ENCODE data around the gene A4GALT.
"Not testable (repeated sequence)": the region's sequence is repeated elsewhere in the genome, so short reads cannot be mapped to it uniquely, and the experiment has no call there.

Gene A4GALT

GRCh38 chr22:42680648-42681047 lies 40.0 kb downstream of the A4GALT start:
- peak; percentile 96 for DNase-seq

- DNase-seq = no peak
Observed at GRCh38 chr22:42679691-42680090, 41.0 kb downstream of the A4GALT start.

- no peak for DNase-seq
Observed at GRCh38 chr22:42678894-42679293, 41.8 kb downstream of the A4GALT start.

GRCh38 chr22:42677936-42678335 lies 42.7 kb downstream of the A4GALT start:
- DNase-seq = not testable (repeated sequence)

DNA sequence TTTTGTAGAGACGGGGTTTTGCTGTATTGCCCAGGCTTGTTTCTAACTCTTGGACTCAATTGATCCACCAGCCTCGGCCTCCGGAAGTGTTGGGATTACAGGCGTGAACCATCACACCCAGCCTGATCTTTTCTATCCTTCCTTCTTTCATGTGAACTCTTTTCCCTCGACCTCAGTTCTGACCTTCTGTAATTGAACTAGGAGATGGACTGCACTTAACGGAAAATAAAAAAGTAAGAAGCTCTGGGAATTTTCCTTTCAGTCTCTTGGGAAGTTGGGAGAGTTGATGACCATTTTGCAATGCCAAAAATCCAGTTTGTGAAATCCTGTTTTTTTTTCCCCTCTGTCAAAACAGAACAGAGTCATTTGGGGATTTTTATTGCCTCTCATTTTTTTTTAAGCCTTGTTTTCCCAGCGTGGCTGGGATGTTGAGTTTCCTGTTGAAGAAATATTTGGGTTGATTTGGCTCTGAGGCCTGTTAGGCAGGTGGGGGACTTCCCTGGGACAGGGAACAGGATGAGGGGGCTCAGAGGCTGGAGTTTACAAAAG lies 44.5 kb downstream of the A4GALT start:
- DNase-seq = peak; percentile 57

DNA sequence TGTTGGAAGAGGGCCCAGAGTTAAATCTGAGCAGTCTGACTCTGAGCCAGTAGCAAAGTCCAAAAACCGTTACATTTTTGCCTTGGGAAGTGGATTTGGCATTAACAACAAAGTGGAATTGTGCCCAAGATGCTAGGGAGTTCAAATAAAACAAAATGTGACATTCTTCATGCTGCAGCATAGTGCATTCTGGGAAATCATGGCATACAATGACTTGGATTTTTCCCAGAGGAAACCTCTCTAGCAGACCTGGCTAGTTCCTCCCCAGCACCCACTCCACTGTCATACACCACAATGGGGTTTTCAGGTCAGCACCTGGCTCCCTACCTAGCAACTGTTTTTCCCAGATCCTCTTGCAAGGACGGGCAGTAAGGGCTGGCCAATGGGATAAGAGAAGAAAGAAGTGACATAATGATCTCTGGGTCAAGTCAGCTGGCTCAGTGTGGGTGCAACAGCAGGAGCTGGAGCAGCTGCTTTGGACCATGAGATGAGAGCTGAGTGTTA lies 46.7 kb downstream of the A4GALT start:
- DNase-seq = no peak

DNA sequence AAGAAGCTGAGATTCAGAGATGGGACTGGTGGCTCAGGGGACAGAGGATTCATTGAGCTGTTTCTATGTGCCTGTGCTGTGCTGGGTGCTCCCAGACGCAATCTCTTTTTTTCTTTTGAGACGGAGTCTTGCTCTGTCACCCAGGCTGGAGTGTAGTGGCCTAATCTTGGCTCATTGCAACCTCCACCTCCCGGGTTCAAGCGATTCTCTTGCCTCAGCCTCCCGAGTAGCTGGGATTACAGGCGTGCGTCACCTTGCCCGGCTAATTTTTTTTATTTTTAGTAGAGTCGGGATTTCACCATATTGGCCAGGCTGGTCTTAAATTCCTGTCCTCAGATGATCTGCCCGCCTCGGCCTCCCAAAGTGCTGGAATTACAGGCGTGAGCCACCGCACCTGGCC lies 47.6 kb downstream of the A4GALT start:
- not testable (repeated sequence) for DNase-seq

DNA sequence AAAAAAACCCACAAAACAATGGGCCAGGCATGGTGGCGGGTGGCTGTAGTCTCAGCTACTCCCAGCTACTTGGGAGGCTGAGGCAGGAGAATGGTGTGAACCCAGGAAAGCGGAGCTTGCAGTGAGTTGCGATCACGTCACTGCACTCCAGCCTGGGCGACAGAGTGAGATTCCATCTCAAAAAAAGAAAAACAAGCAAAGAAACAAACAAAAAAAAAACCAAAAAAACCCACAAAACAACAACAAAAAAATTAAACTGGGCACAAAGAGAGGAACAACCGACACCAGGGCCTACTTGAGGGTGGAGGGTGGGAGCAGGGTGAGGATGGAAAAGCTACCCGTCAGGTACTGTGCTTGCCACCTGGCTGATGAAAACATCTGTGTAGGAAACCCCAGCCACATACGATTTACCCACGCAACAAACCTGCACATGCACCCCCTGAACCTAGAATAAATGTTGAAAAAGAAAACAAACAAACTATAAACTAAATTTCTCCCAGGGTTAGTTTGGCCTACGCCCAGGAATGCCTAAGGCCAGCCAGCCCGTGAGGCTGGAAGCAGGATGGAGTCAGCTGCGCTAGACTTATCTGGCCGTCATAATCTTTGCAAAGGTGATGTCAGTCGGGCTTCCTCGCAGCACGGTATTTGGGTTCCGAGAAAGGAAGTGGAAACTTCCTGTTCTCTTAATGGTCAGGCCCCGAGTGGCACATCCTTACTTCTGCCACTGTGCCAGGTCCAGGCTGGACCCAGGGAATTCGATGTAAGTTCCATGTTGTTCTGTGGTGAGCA lies 49.6 kb downstream of the A4GALT start:
- no peak for DNase-seq

GRCh38 chr22:42670046-42670445 lies 50.6 kb downstream of the A4GALT start:
- DNase-seq = no peak

GRCh38 chr22:42666393-42666792 lies 54.3 kb downstream of the A4GALT start:
- not testable (repeated sequence) for DNase-seq

- no peak for DNase-seq
Observed at GRCh38 chr22:42664976-42665831, 55.5 kb downstream of the A4GALT start.

GRCh38 chr22:42661985-42662831 lies 58.5 kb downstream of the A4GALT start:
- DNase-seq = peak; percentile 60

- no peak for DNase-seq
Observed at GRCh38 chr22:42656578-42656977, 64.1 kb downstream of the A4GALT start.

- no peak for DNase-seq
Observed at GRCh38 chr22:42655693-42656092, 65.0 kb downstream of the A4GALT start.

DNA sequence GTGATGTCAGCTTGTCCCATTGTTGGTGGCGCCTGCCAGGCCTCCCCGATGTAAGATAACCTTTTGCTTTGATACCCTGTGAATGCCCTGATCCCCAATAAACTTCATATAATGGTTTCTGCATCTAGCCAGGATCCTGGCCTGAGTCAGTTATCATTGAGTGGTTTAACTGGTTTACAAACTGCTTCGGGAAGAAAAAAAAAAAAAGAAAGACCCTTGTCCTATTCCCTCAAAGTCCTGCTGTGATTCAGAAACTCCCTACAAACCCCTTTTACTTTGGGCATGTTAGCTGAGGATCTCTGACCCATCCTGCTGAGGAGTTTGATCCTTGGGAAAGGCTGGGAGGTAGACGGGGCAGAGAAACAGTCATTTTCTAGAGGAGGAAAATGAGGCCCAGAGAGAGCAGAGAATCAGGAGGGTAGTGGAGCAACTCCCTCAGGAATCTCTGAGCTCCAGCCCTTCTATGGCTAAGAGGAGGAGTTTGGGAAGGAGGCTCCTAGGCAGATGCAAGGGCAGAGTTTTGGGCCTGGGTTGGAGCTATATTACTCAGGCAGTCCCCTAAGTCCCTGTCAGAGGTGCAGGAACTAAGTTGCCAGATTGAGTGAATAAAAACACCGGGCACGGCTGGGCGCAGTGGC lies 66.1 kb downstream of the A4GALT start:
- DNase-seq = no peak

- DNase-seq = no peak
Observed at GRCh38 chr22:42653999-42654398, 66.7 kb downstream of the A4GALT start.

DNA sequence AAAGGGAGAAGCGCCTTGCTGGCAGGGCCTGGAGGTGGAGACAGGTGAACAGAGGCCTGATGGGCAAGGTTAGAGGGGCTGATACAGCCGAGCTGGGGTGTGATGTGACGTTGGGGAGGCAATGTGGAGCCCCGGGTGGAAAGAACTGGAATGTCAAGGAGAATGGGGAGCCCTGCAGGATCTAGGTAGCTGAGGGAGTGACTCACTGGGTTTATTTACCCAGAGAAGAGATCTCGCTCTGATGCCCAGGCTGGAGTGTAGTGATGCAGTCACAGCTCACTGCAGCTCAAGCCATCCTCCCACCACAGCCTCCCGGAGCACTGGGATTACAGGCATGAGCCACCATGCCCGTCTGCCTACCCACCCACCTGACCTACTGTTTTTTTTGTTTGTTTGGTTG lies 69.5 kb downstream of the A4GALT start:
- peak; percentile 49 for DNase-seq

DNA sequence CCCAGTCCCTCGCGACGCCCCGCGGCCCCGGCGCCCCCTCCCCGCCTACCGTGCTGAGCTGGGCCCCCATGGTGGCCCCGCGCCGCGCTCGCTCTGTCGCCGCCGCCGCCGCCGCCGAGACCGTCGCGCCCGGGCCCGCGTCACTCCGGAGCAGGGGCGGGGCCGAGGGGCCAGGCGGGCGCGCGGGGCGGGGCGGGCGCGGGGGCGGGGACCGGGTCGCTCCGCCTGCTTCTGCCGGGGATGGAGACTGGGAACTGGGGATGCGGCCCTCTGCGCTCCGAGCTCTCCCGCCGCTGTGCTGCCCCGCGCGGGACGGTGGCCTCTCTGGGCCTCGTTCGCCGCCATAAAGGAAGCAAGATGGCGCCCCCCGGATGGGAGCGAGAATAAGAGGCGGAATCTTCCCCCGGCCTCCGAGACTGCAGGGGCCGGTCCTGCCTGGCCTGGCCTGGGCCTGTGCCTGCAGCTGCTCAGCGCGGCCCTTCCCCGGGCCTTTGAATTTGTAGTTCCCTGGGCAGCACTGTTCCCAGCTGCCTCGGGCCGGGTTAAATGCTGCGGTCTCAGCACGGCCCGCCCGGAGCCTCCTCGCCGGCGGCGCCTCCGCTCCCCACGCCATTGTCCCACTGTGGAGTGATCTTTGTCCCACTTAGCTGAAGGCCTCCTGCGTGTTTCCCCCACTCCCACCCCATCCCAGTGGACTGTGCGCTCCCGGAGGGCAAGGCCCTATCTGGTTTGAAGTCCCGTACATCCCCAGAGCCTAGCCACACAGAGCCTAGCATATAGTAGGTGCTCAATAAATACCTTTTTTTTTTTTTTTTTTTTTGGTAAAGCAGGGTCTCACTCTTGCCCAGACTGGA lies 71.2 kb downstream of the A4GALT start, which contains the start of gene CYB5R3:
Gene CYB5R3 (minus strand): TSS at position 147 of the 854 bp plus-strand sequence. CDS start 77 bp downstream, at position 70.
- peak; percentile 88 for DNase-seq

DNA sequence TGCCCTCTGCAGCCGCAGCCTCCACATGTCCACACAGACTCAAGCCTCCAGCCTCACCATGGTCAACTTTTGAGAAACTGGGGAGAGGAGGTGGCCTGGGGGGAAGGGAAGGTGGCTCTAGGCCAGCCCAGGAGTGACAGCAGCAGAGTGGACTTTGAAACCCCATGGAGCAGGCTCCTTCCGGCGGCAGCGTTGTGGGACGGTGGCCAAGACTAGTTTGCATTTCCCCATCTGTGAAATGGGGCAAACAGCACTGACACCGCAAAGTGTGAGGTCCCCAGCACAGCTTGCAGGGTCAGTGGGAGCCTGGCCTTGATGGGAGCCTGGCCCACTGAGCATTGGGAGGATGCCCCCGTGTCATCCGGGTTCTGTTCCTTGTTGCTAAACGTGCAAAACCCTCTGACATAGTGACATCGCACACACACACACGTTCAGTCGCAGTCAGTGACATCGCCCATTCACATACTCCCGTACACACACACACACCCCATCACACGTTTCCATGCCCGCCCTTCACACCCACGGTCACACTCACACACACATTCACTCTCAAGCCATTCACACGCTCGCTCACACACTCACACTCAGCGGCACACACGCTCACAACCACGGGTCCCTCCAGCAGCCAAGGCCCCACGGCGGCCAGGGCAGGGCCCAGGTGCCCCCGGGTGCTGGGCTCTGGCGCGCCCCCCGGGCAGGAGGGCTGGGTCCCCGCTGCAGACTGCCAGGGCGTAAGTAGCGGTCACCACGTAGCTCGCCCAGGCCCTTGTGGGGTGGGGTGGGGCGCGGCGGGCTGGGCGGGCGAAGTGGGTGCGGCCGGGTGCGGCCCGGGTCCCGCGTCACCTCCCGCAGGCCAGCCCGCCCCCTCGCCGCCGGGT lies 72.1 kb downstream of the A4GALT start:
- DNase-seq = peak; percentile 49

GRCh38 chr22:42648017-42648367 lies 72.7 kb downstream of the A4GALT start:
- DNase-seq = no peak
